GM12878 (cell line): ENCODE results near the gene MRAP2. TPM values are rescaled to one million over a fixed set of nuclear protein-coding genes. Genes with fewer than 3 reads are reported as not detected.
"Not testable (repeated sequence)": the region's sequence is repeated elsewhere in the genome, so short reads cannot be mapped to it uniquely, and the experiment has no call there.

ENCODE experiments used
- ATAC-seq: fragments of 200-7000 bp; cut with Tn5 transposase; 3 replicates; pipeline ENCODE4 v1.9.1; 2020; ENCODE audit warnings: mild to moderate bottlenecking, moderate library complexity
- BruUV-seq: library from RNA; stranded (reverse); fragments of 400-500 nt; replicated peaks from 2 replicates; lab custom pipeline; 2021; lab: Mats Ljungman, UMichigan
- CTCF ChIA-PET: fragments of 300-600 bp; sonication (Branson Sonifier 250); formaldehyde crosslinking; extraction: SDS; loops from one replicate; lab custom pipeline; 2021; ENCODE audit warnings: inconsistent platforms; lab: Yijun Ruan, JAX
- POLR2A ChIA-PET: fragments of 350-600 bp; formaldehyde crosslinking; extraction: SDS; loops from one replicate; lab custom pipeline; 2021; ENCODE audit warnings: inconsistent platforms; lab: Charles Lee
- RAD21 ChIA-PET: fragments of 300-600 bp; sonication (Branson Sonifier 250); formaldehyde crosslinking; loops from one replicate; lab custom pipeline; 2023; ENCODE audit warnings: antibody characterized with exemption; ENCODE audit not compliant: unreplicated experiment; lab: Charles Lee
- SMC1A ChIA-PET: fragments of 300-600 bp; sonication (Branson Sonifier 250); formaldehyde crosslinking; loops from one replicate; lab custom pipeline; 2023; ENCODE audit not compliant: unreplicated experiment, uncharacterized antibody; lab: Charles Lee
- DNase-seq: peaks from one replicate; pipeline ENCODE4 v3.0.0-alpha.2; 2011; ENCODE audit warnings: low read depth, low spot score
- FAIRE-seq: peaks from 3 replicates; lab custom pipeline; 2011; peaks lifted over from hg19 to GRCh38; lab: Jason Lieb, UNC
- H2AFZ ChIP-seq: 2 replicates; pipeline ENCODE4 v1.6.0; 2011; ENCODE audit warnings: low read depth, low read length, control low read depth; ENCODE audit not compliant: control insufficient read depth
- H3K27ac ChIP-seq: 2 replicates; pipeline ENCODE4 v1.5.1; 2011; ENCODE audit warnings: control low read depth; ENCODE audit not compliant: control insufficient read depth, insufficient read depth
- H3K27me3 ChIP-seq, 2 experiments: replicated peaks in 1 of 2; 2 replicates each; pipeline versions ENCODE4 v1.6.0 to v1.6.1; 2011; ENCODE audit warnings: low read length in 1 of 2; ENCODE audit not compliant: control insufficient read depth in 2 of 2, insufficient read depth in 2 of 2
- H3K36me3 ChIP-seq, 2 experiments: 2 replicates each; pipeline ENCODE4 v1.5.1; 2011; ENCODE audit warnings: low read length in 1 of 2; ENCODE audit not compliant: control insufficient read depth in 2 of 2, insufficient read depth in 2 of 2
- H3K4me1 ChIP-seq: 2 replicates; pipeline ENCODE4 v1.6.1; 2011; ENCODE audit warnings: mild to moderate bottlenecking, low read length, moderate library complexity, mixed read lengths; ENCODE audit not compliant: control insufficient read depth, insufficient read depth
- H3K4me2 ChIP-seq: 2 replicates; pipeline ENCODE4 v1.6.0; 2011; ENCODE audit warnings: control low read depth; ENCODE audit not compliant: control insufficient read depth, insufficient read depth
- H3K4me3 ChIP-seq: fragments of 200-600 bp; sonication (generic); 2 replicates; pipeline ENCODE4 v1.5.1; 2016
- H3K79me2 ChIP-seq: 2 replicates; pipeline ENCODE4 v1.6.0; 2011; ENCODE audit warnings: low read length; ENCODE audit not compliant: control insufficient read depth, insufficient read depth
- H3K9ac ChIP-seq: 2 replicates; pipeline ENCODE4 v1.8.0; 2011; ENCODE audit warnings: low read length, control low read depth, mixed read lengths; ENCODE audit not compliant: control insufficient read depth, insufficient read depth
- H3K9me3 ChIP-seq: replicated peaks from 3 replicates; pipeline ENCODE4 v1.5.1; 2011; ENCODE audit warnings: mild to moderate bottlenecking, low read length; ENCODE audit not compliant: control insufficient read depth, insufficient read depth
- H4K20me1 ChIP-seq: 2 replicates; pipeline ENCODE4 v1.6.0; 2011; ENCODE audit not compliant: control insufficient read depth, insufficient read depth
- POLR2A ChIP-seq: IDR thresholded peaks from 2 replicates; pipeline ENCODE4 v1.6.1; 2011; ENCODE audit warnings: low read depth, mild to moderate bottlenecking, low read length
- POLR2AphosphoS2 ChIP-seq: IDR thresholded peaks from 2 replicates; pipeline ENCODE4 v1.6.1; 2011; ENCODE audit warnings: low read depth, mild to moderate bottlenecking, low read length, improper control_type of control experiment, moderate library complexity
- POU2F2 ChIP-seq: IDR thresholded peaks from 3 replicates; pipeline ENCODE4 v1.6.1; 2011; ENCODE audit warnings: low read depth, mild to moderate bottlenecking, low read length, borderline replicate concordance
- RUNX3 ChIP-seq: IDR thresholded peaks from 2 replicates; pipeline ENCODE4 v1.6.1; 2012; ENCODE audit warnings: low read length, inconsistent platforms
- SPI1 ChIP-seq: IDR thresholded peaks from 2 replicates; pipeline ENCODE4 v1.6.1; 2011; ENCODE audit warnings: low read depth, mild to moderate bottlenecking, low read length, moderate library complexity, borderline replicate concordance; ENCODE audit not compliant: insufficient read depth
- ZBTB40 ChIP-seq: fragments of 450-650 bp; IDR thresholded peaks from 2 replicates; pipeline ENCODE4 v1.6.1; 2016; ENCODE audit warnings: mild to moderate bottlenecking, moderate library complexity, borderline replicate concordance
- ZNF217 ChIP-seq: fragments of 450-650 bp; IDR thresholded peaks from 2 replicates; pipeline ENCODE4 v1.6.1; 2017; ENCODE audit warnings: antibody characterized with exemption, mild to moderate bottlenecking
- WGBS: methylation state at CpG from one replicate; pipeline ENCODE4 v1.1.6; 2016; ENCODE audit warnings: low lambda C conversion rate; ENCODE audit not compliant: insufficient replicate concordance, insufficient coverage; ENCODE audit errors: missing lambda C conversion rate; 5-methylcytosine and 5-hydroxymethylcytosine counted together
- in situ Hi-C: fragments of 300-500 bp; cut with MboI; formaldehyde crosslinking; loops from 9 replicates; pipeline ENCODE4 v1.14.3; 2018; ENCODE audit warnings: mixed read lengths
- intact Hi-C: fragments of 100-400 bp; cut with micrococcal nuclease; formaldehyde crosslinking; loops from one replicate; pipeline ENCODE4 v1.14.2; 2022; ENCODE audit not compliant: unreplicated experiment
- polyA plus RNA-seq, 11 experiments: library from polyadenylated mRNA; depleted of rRNA in 4 of 11; unstranded in 6 of 11; stranded (reverse) in 5 of 11; fragments of >200 nt; fragmentation: Nextera tagmentation in 4 of 11; fragmentation: Illumina TruSeq in 1 of 11; extraction: Ambion mirVana in 4 of 11; extraction: Trizol in 1 of 11; gene quantifications; 1 replicate in 1 of 11; 2 replicates in 10 of 11; pipeline versions ENCODE4 v1.2.1 to v1.2.3, GENCODE V29; 2011 to 2016; ENCODE audit warnings: inconsistent platforms in 2 of 11, missing spikeins in 2 of 11, low read depth in 1 of 11
- total RNA-seq, 4 experiments: library from RNA; depleted of rRNA in 3 of 4; stranded (reverse); fragments of >200 nt in 3 of 4; fragmentation: Illumina TruSeq in 1 of 4; extraction: Trizol in 1 of 4; gene quantifications; 2 replicates each; pipeline versions ENCODE4 v1.2.1 to v1.2.3, GENCODE V29; 2013 to 2021

The MRAP2 gene
- total and polyA plus RNA-seq, 10 of the 15 experiments (the other 5 are each of a cell fraction or from before 2014, with no cell fraction given) = not detected

DNA sequence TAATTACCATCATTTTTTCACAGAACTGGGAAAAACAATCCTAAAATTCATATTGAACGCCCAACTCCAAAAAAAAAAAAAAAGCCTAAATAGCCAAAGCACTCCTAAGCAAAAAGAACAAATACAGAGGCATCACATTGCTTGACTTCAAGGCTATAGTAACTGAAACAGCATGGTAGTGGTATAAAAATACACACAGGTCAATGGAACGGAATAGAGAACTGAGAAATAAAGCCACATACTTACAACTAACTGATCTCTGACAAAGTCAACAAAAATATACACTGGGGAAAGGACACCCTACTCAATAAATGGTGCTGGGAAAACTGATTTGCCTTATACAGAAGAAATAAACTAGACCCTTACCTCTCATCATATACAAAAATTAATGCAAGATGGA lies 89.6 kb downstream of the MRAP2 start:
- BruUV-seq = no TSS peak
- Histone ChIP-seq H3K9me3 (no peaks in the 10 kb centered on the region), H4K20me1 (no peaks in the 10 kb centered on the region)
- no peak for FAIRE-seq
- RAD21 ChIA-PET = no interaction called here
- in situ Hi-C loops = no loop called here
- ATAC-seq = peak; percentile 61
- 0 out of 2 replicates have a peak, but pooled peaks have one; percentile 17 for TF ChIP-seq RUNX3
- no peak for TF ChIP-seq ZNF217
- no peak for TF ChIP-seq ZBTB40
- no peak for TF ChIP-seq POLR2AphosphoS2
- peak; percentile 47; the same call in 1 of the 2 replicates for TF ChIP-seq SPI1
- TF ChIP-seq POLR2A = no peak
- no peak for TF ChIP-seq POU2F2
- TF ChIP-seq, all 136 proteins: peak for 2
- Histone ChIP-seq H3K4me2 (no peak overlapping the region), H3K4me3 (no peak overlapping the region), H3K36me3 (no peaks in the 10 kb centered on the region), H3K9ac (no peak overlapping the region), H3K4me1 (no peaks in the 10 kb centered on the region), H3K79me2 (no peaks in the 10 kb centered on the region), H3K27me3 (no peaks in the 10 kb centered on the region), H2AFZ (no peak overlapping the region), H3K27ac (no peak overlapping the region)
- ChIA-PET SMC1A (no interaction called here), POLR2A (no interaction called here), CTCF (no interaction called here)
- intact Hi-C loops = no loop called here
- no peak for DNase-seq
- WGBS = 44% methylated on average over 1 of the region's 2 CpGs

DNA sequence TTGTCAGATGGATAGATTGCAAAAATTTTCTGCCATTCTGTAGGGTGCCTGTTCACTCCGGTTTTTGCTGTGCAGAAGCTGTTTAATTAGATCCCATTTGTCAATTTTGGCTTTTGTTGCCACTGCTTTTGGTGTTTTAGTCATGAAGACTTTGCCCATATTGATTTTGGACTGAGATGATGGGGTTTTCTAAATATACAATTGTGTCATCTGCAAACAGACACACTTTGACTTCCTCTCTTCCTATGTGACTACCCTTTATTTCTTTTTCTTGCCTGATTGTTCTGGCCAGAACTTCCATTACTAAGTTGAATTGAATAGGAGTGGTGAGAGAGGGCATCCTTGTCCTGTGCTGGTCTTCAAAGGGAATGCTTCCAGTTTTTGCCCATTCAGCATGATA lies 96.0 kb downstream of the MRAP2 start:
- H3K27me3 ChIP-seq, H3K79me2 ChIP-seq, H3K9me3 ChIP-seq, BruUV-seq, intact Hi-C loops, POLR2A ChIA-PET, H2AFZ ChIP-seq, H3K9ac ChIP-seq, H3K4me2 ChIP-seq, RAD21 ChIA-PET, in situ Hi-C loops, H3K27ac ChIP-seq, H3K36me3 ChIP-seq, SMC1A ChIA-PET, H3K4me1 ChIP-seq, FAIRE-seq, H3K4me3 ChIP-seq, DNase-seq, H4K20me1 ChIP-seq, ATAC-seq: not testable (repeated sequence)
- CTCF ChIA-PET = interaction anchor here (1.2 kb wide), 1 partner anchor 9 kb away, joined by 3 read pairs; no protein-coding TSS in a partner anchor
- WGBS = 94% methylated on average over 1 of the region's 1 CpG

DNA sequence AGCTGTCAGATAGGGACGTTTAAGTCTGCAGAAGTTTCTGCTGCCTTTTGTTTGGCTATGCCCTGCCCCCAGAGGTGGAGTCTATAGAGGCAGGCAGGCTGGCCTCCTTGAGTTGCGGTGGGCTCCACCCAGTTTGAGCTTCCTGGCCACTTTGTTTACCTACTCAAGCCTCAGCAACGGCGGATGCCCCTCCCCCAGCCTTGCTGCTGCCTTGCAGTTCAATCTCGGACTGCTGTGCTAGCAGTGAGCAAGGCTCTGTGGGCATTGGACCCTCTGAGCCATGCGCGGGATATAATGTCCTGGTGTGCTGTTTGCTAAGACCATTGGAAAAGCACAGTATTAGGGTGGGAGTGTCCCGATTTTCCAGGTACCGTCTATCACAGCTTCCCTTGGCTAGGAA lies 99.8 kb downstream of the MRAP2 start:
- CTCF ChIA-PET, POLR2A ChIA-PET, H3K79me2 ChIP-seq, H3K4me1 ChIP-seq, BruUV-seq, H2AFZ ChIP-seq, DNase-seq, H3K27ac ChIP-seq, H3K36me3 ChIP-seq, intact Hi-C loops, SMC1A ChIA-PET, H4K20me1 ChIP-seq, in situ Hi-C loops, H3K9ac ChIP-seq, FAIRE-seq, H3K4me3 ChIP-seq, RAD21 ChIA-PET, H3K27me3 ChIP-seq, H3K4me2 ChIP-seq, ATAC-seq, H3K9me3 ChIP-seq: not testable (repeated sequence)
- WGBS = 97% methylated on average over 9 of the region's 9 CpGs
